ENCODE data around the gene DNAH6.

DNAH6 gene

DNA sequence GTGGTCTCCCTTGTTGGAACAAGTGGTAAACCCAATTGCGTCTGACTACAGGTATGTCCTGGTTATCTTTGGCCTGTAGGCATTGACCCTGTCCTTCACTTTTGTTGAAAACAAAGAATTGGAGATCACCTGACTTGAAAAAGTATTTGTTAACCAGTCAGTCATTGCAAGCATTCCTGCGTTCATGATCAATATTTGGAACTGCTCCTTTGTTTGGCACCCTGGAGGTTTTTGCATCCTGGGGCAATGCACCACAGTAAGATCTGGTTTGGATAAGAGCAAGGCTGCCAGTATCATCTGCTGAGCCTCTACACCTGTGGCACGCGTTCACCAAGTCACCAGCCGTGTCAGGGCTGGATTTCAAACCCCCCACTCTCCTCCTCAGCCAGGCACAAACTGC lies 115.7 kb downstream of the DNAH6 start:
- no peak for DNase-seq (ENCODE audit: low read depth)

DNA sequence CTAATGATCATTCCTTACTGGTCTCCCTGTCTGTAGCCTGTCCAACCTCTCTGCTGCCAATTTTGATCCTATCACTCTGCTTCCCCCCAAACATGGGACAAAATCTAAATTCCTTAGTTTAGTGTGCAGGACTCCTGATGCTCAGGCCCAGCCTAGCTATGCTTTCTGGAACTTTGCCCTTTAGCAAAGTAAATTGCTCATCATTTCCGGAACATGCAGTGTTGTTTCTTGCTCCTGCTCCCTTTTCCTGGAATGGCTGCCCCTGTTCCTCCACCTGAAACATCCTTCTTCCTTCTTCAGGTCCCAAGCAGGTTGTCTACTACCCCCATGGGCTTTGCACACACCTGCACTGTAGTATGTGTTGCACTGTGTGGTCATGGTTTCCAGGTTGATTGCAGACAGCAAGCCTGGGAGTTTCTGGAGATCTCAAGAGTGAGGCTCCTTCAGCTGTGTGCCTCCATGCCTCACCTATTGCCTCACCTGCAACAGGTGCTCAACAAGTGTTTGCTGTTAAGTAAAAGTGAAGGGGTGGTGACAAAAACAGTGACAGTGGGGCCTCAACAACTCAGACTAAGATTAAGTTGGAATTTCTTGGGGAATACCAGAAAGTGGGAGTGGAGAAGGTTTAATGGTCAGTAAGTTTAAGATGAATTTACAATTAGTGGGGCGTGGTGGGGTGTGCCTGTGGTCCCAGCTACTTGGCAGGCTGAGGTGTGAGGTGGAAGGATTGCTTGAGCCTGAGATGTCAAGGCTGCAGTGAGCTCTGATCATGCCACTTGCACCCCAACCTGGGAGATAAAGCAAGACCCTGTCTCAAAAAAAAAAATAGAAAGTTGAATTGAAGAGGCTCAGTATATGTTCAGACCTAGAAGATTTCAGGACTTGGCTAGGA lies 120.0 kb downstream of the DNAH6 start:
- no peak for DNase-seq (ENCODE audit: low read depth)

DNA sequence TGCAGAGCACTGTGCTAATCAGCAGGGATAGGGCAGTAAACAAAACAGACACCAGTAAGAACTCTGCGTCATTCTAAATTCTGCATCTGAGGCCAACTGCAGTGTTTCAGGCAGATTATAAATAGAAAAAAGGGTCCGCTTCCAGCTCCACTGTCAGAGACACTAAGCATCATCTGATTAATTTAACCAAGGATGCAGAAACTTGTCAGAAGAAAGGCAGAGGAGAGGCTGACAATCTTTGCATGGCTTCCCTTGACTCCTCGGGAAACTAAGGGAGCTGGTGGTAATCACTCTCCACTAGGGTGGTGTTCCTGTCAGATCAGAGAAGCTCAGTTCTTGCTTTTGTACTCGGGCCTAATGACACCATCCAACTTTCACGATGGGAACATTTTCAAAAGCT lies 123.5 kb downstream of the DNAH6 start:
- DNase-seq (ENCODE audit: low read depth): no peak

DNA sequence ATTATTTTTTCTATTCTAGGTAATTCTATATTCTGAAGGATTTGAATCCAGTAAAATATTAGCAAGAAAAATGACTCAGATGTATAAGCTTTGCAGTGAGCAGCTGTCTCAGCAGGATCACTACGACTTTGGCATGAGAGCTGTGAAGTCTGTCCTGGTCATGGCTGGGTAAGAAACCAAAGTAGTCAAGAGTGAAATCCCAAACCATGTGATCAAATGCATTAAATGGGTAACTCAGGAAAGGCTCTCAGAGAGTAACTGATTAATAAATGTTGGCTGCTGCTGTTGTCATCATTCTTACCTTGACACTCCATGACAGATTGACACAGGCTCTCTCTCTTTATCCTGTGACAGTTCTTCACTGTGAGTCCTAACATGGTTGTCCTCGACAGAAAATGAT lies 124.1 kb downstream of the DNAH6 start:
- no peak for DNase-seq (ENCODE audit: low read depth)

DNA sequence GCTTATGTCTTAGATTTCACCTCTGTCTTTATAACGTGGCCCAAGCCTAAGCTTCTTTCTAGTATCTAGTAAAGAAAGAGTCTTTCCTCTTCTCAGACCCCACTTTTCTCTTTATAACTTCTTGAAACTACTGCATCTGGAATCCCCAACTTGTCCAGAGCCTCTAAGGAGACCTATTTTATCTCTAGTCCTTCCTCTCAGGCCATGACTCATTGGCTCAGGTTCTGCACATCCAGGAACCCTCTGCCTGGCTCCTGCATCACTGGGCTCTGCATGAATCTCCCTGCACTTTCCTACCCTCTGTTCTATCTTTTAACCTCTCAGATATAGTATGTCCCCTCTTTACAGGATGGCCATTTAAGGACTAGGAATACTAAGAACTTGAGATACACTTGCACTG lies 124.7 kb downstream of the DNAH6 start:
- DNase-seq (ENCODE audit: low read depth): no peak

DNA sequence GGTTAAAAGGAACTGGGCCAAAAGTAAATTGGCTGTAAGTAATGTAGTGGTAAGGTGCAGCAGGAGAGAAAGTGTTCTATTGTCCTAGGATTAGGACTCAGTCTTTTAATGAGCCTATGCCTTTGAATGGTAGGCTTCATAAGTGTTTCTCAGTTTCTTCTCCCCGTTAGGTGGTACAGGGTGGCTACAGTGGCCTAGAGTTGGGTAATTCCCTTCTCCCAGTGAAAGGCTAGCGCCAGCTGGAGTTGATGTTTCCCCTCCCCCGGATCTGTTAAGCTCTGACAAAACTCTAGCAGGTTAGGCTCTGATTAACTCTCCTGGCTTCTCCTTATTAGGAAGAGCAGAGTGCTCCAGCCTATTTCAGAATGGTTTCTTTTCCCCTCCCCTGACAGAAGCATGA lies 127.7 kb downstream of the DNAH6 start:
- DNase-seq (ENCODE audit: low read depth): no peak

DNA sequence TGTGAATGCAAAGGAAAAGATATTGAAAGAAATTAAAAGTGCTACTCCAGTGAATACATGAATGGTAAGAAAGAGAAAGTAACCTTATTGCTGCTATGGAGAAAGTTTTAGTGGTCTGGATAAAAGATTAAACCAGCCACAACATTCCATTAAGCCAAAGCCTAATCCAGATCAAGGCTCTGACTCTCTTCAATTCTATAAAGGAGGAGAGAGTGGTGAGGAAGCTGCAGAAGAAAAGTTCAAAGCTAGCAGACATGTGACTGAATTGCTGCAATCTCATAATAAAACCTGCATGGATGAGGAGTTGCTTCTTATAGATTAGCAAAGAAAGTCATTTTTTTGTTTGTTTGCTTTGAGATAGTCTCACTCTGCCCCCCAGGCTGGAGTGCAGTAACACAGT lies 130.2 kb downstream of the DNAH6 start:
- no peak for DNase-seq (ENCODE audit: low read depth)

DNA sequence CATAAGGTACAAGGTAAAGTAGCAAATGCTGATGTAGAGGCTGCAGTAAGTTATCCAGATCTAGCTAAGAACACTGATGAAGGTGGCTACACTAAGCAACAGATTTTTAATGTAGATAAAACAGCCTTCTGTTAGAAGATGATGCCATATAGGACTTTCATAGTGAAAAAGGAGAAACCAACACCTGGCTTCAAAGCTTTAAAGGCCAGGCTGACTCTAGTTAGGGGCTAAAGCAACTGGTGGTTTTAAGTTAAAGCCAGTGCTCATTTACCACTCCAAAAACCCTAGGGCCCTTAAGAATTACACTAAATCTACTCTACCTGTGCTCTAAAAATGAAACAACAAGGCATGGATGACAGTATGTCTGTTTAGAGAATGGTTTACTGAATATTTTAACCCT lies 131.0 kb downstream of the DNAH6 start:
- DNase-seq (ENCODE audit: low read depth): no peak

DNA sequence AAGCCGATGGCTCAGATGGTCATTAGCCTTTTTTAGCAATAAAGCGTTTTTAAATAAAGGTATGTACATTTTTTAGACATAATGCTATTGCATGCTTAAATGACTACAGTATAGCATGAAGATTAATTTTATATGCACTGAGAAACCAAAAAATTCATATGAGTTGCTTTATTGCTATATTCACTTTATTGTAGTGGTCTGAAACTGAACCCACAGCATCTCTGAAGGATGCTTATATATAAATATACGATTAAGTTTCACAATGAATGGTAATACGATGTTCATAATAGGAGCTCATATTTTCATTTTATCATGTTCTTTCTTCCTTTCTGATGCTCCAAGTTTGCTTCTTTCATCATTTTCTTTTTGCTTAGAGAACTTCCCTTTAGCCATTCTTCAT lies 132.8 kb downstream of the DNAH6 start:
- DNase-seq (ENCODE audit: low read depth): no peak

DNA sequence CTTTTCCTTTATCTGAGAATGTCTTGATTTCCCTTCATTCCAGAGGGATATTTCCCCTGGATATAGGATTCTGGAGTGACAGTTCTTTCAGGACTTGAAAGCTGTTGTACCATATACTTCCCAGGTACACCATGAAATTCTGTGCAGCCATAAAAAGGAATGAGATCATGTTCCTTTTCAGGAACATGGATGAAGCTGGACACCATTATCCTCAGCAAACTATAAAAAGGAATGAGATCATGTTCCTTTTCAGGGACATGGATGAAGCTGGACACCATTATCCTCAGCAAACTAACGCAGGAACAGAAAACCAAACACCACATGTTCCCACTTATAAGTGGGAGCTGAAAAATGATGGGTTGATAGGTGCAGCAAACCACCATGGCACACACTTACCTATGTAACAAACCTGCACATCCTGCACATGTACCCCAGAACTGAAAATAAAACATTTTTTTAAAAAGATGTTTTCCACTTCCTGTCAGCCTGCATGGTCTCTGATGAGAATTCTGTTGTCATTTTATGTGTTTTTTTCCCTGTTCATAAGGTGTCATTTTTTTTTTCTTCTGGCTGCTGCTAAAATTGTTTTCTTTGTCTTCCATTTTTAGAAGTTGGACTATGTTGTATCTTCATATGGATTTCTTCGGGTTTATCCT lies 133.3 kb downstream of the DNAH6 start:
- no peak for DNase-seq (ENCODE audit: low read depth)

DNA sequence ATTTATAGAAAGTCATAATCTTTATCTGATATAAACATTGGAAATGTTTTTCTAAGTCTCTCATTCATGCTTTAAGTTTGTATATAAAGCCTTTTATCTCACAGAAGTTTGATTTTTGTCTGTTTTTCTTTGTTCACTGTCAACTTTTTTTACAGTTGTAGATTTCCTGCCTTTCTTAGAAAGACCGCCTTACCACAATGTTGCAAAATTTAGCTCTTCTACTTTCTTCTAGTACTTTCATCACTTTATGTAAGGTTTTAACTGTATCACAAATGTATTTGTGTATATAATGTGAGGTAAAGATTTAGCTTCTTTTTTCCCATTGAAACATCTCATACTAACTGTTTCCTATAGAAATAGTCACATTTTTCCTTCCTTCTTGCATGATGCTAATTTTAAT lies 136.1 kb downstream of the DNAH6 start:
- no peak for DNase-seq (ENCODE audit: low read depth)

DNA sequence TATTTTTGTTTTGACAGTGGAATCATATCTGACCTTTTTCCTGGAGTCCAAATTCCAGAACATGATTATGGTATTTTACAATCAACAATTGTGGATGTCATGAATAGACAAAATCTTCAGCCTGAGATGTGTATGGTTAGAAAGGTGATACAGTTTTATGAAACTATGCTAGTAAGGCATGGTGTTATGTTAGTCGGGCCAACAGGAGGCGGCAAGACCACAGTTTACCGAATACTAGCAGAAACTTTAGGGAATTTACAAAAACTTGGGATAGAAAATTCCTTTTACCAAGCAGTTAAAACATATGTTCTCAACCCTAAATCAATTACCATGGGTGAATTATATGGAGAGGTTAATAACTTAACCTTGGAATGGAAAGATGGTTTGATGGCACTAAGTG lies 137.0 kb downstream of the DNAH6 start:
- no peak for DNase-seq (ENCODE audit: low read depth)

DNA sequence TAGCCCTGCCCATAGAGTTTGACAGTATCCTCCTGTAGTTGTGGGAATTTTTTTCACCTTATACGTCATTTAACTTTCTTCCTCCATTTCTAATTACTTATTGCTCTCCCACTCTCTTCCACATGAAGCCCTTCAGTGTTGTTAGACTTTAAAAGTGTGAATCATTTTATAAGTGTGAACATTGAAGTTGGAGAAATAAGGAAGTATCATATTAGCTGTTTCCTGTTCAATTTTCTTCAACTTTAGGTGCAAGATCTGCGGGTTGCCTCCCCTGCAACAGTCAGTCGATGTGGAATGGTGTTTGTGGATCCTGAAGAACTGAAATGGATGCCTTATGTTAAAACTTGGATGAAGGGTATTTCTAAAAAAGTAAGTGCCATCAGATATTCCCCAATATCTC lies 138.1 kb downstream of the DNAH6 start:
- no peak for DNase-seq (ENCODE audit: low read depth)

DNA sequence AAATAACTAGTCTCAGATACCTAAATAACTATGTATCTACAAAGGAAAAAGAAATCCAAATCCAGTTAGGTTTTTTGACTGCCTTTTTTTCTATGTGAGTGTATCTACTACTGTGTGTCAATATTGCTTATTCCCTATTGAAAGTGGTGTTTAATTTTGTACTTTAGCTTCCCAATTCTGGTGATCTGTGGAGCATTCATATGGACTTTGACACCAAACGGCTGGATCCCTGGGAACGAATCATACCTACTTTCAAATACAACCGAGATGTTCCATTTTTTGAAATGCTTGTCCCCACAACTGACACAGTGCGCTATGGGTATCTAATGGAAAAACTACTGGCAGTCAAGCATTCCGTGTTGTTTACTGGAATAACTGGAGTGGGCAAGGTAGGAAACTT lies 152.8 kb downstream of the DNAH6 start:
- DNase-seq (ENCODE audit: low read depth): no peak

DNA sequence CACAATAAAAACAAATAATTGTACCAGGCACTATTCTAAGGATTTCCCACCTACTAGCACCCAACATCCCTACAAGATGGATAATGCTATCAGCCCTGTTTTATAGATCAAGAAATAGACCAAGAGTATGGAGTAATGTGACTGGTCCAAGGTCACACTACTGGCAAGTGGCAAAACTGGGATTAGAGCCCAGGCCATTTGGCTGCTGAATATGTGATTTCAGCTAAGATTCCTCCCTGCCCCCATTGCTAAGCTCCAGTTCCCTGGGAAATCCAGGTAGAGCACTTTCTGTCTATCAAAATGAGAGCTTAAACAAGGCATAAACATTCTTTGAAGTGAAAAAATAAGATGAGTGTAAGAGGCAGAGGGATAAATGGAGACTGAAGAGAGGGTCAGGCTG lies 157.8 kb downstream of the DNAH6 start:
- no peak for DNase-seq (ENCODE audit: low read depth)

DNA sequence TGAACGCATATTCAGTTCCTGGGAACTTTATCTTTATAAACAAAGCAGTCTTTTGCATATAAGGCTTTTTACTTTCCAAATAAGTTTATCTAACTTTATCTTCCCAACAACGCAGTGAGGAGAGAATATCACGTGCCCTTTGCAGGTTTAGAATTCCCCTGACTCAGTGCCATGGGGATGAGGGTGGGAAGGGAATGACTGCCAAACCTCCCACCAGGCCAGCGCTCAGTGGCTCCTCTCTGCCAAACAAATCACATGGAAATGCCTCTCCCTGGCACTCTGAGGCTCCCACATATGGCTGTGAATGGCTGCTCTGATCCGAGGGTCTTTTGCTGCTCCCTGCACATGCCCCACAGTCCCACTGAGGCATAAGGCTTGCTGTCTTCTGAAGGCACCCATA lies 158.3 kb downstream of the DNAH6 start:
- no peak for DNase-seq (ENCODE audit: low read depth)

DNA sequence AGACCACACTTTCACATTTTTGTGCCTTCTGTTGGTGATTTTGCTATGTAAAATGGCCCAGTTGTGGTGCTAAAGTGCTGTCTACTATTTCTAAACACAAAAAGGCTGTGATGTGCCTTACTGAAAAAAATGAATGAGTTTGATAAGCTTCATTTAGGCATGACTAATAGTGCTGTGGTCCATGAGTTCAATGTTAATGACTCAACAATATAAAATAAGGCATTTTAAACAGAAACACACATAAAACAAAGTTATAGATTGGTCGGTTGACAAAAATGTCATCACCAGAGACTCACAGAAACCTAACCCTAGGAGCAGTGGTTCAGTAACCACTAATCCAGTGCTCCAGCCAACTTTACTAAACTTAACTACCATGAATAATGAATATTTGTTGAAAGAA lies 160.0 kb downstream of the DNAH6 start:
- no peak for DNase-seq (ENCODE audit: low read depth)

DNA sequence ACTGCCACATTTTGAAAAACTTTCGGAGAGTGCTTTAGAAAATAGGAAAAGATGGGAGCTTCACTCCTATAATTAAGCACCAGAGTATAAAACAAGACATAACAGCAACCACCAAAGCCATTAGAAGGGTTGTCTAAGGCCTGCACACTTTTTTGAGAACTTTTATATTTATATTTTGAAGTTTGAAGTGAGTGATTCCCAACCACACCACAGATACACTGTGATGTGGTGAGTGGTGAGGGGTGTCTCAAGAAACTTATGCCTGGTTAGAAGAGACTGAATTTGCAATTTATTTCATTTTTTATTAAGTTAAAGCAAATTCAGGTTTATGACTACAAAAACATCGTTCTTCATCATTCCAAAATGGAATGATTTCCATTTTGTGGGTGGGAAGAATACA lies 161.9 kb downstream of the DNAH6 start:
- no peak for DNase-seq (ENCODE audit: low read depth)

DNA sequence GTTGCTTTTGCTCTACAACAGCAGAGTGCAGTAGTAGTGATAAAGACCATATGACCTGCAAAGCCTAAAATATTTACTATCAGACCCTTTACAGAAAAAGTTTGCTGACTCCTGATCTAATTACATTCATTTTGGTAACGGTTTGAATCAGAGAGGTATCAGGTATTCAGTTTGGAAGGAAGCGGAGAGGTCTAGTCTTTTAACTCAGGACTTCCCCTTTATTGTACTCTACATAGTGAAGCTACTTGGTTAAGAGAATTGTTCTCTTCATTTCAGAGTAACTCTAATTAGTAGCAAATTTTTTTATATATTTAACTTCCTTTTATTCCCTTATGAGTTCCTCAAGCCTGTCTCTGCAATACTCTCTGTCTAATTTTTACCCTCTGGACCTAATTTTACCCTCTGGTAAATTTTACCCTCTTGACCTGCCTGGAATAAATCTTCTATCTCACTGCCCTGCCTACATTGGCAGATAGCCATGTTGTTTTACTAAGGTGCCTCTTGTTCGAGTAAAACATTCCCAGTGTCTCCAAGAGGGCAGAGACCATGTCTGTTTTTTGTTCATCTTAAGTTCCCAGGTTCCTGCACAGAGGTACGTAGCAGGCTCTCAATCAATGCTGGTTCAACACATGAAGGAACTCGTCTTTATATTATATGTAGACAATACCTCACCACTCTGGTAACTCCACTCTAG lies 170.6 kb downstream of the DNAH6 start:
- DNase-seq (ENCODE audit: low read depth): no peak

DNA sequence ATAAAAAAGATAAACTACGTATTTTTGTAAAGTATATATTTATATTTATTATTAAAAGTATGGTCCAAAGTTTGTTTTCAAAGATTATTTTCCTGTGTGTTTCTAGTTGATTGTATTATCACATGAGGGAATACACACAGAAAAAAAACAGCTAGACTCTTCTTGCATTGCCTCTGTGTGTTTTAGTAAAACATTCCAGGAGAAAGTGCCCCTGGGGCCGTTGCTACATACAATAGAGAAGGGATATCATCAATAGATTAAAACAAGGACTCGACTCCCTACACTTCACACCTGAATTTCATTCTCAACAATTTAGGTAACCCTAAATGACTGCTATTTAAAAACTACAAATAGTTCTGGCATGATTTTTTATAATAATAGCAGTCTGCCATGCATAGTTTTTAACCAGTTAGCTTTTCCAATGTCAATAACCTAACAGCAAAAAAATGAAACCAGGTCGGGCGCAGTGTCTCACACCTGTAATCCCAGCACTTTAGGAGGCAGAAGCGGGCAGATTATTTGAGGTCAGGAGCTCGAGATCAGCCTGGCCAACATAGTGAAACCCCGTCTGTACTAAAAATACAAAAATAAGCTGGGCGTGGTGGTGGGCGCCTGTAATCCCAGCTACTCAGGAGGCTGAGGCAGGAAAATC lies 171.3 kb downstream of the DNAH6 start:
- DNase-seq (ENCODE audit: low read depth): no peak

DNA sequence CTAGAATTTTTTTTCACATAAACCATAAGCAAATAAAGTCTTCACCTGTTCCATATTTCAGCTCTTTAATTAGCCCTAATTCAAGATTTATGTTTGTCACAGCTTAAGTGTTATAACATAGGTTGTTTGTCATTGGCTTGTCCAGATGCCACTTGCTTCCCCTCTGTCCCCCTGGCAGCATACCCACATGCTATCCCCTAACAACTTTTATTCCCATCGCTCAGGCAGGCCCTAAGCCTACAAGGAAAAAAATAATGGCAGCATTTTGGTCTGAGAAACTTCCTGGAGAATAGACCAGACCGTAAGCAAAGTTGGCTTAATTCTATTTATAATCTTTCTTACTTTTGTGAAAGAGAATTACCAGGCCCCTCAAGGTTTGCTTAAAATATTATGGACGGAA lies 173.9 kb downstream of the DNAH6 start:
- no peak for DNase-seq (ENCODE audit: low read depth)

DNA sequence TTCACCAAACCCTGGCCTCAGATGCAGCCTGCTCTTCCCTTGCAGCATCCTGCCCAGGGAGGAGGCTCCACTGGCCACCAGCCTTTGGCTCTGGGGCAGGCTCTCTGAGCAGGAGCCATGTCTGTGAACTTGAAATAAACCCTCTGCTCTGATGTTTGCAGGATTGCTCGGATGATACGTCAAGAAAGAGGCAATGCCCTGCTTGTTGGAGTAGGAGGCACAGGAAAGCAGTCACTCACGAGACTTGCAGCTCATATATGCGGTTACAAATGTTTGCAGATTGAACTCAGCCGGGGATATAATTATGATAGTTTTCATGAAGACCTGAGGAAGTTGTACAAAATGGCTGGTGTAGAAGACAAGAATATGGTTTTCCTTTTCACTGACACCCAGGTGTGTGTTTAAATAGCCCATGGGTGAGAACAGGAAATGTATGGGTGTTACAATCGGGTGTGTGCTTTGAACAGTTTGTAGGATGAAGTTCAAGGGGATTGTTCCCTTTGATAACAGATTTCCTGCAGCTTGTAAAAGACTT lies 177.9 kb downstream of the DNAH6 start:
- DNase-seq (ENCODE audit: low read depth): no peak

Data from activated T-helper 9 cell treated with anti-CD3 and anti-CD28 coated beads, Interleukin-2, amount 50 U/mL, for 16 hours (primary cell).